ENCODE data around the gene NEUROG1. TPM values are rescaled to one million over a fixed set of nuclear protein-coding genes. Genes with fewer than 3 reads are reported as not detected.
A peak's percentile ranks its signal among the peaks of the same experiment; 100 is the strongest.

The NEUROG1 gene
- total and polyA plus RNA-seq, 2 of the 13 experiments (the other 11 are each of a cell fraction or from before 2014, with no cell fraction given), result not detected

DNA sequence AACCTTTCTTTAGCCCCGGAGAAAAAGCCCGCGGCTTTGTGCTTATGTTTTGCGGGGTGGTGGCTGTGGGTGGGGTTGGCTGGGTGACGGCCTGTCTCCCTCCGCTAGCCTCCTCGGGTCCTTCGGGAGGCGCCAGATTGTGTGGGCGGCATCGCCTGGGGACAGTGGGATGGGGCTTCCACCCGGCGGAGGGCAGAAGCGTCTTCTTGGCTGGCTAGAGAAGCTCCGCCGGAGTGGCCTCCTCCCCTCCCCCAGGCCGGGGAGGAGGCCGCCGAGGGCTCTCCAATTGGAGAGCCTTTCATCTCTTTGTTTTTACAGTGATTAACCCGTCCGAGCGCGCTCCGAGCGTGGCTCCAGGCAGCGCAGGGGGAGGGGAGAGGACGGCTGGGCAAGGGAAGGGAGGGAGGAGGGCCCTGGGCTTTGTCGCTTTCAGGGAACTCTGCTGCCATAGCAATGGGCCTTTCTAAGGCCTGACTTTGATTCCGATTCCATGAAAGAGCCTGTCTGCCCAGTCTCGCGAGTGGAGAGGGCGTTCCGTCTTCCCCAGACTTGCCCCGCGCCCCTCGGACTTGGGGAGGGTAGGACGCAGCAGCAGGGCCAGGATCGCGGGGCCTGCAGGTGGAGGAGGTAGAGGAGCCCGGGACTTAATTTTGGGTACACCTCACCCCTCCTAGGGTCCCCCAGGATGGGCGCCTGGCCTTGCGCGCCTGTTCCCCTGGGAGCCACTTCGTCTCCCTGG is 46.9 kb downstream of the NEUROG1 start (continued):
- TF ChIP-seq GATAD1 (CRISPR knock-in tag; IDR thresholded peaks at IDR 0.05) (no peak), ZMYM4 (CRISPR knock-in tag; IDR thresholded peaks at IDR 0.05) (no peak), SAP130 (CRISPR knock-in tag; IDR thresholded peaks at IDR 0.05; ENCODE audit: low read depth) (peak; percentile 36; the same call in 1 of the 2 replicates), PITX1 (CRISPR knock-in tag; IDR thresholded peaks at IDR 0.05) (peak; percentile 45; the same call in 1 of the 2 replicates), ZNF713 (CRISPR knock-in tag; IDR thresholded peaks at IDR 0.05) (no peak), ZNF589 (CRISPR knock-in tag; conservative IDR thresholded peaks at IDR 0.05) (no peak), NFYC (CRISPR knock-in tag; IDR thresholded peaks at IDR 0.05) (peak; percentile 29), MTA1 (CRISPR knock-in tag; IDR thresholded peaks at IDR 0.05; ENCODE audit: borderline replicate concordance) (peak; percentile 42; the same call in 1 of the 2 replicates), NFKB2 (CRISPR knock-in tag; IDR thresholded peaks at IDR 0.05; ENCODE audit: borderline replicate concordance) (0 out of 2 replicates have a peak, but pooled peaks have one; percentile 32), TCF7 (IDR thresholded peaks at IDR 0.05; ENCODE audit: low read depth) (peak; percentile 81), TBX2 (CRISPR knock-in tag; IDR thresholded peaks at IDR 0.05; ENCODE audit: borderline replicate concordance) (no peak), FOSL2 (CRISPR knock-in tag; IDR thresholded peaks at IDR 0.05) (peak; percentile 67), ZBTB7A (CRISPR knock-in tag; IDR thresholded peaks at IDR 0.05) (no peak), RFX1 (IDR thresholded peaks at IDR 0.05) (peak; percentile 52; the same call in 1 of the 2 replicates), ZNF629 (CRISPR knock-in tag; conservative IDR thresholded peaks at IDR 0.05) (no peak)
- TF ChIP-seq, protein P1, sequence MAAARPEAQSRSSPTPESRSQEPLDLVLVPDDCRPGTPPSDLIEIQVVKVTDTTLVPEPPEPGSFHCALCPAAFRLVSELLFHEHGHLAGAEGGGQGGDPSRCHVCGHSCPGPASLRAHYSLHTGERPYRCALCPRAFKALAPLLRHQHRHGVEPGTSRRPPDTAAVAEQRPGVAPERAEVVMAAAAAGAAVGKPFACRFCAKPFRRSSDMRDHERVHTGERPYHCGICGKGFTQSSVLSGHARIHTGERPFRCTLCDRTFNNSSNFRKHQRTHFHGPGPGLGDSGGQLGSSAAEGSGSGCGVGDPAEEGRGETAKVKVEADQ (CRISPR knock-in tag; IDR thresholded peaks at IDR 0.05; ENCODE audit: borderline replicate concordance), result no peak
- TF ChIP-seq, protein P2, sequence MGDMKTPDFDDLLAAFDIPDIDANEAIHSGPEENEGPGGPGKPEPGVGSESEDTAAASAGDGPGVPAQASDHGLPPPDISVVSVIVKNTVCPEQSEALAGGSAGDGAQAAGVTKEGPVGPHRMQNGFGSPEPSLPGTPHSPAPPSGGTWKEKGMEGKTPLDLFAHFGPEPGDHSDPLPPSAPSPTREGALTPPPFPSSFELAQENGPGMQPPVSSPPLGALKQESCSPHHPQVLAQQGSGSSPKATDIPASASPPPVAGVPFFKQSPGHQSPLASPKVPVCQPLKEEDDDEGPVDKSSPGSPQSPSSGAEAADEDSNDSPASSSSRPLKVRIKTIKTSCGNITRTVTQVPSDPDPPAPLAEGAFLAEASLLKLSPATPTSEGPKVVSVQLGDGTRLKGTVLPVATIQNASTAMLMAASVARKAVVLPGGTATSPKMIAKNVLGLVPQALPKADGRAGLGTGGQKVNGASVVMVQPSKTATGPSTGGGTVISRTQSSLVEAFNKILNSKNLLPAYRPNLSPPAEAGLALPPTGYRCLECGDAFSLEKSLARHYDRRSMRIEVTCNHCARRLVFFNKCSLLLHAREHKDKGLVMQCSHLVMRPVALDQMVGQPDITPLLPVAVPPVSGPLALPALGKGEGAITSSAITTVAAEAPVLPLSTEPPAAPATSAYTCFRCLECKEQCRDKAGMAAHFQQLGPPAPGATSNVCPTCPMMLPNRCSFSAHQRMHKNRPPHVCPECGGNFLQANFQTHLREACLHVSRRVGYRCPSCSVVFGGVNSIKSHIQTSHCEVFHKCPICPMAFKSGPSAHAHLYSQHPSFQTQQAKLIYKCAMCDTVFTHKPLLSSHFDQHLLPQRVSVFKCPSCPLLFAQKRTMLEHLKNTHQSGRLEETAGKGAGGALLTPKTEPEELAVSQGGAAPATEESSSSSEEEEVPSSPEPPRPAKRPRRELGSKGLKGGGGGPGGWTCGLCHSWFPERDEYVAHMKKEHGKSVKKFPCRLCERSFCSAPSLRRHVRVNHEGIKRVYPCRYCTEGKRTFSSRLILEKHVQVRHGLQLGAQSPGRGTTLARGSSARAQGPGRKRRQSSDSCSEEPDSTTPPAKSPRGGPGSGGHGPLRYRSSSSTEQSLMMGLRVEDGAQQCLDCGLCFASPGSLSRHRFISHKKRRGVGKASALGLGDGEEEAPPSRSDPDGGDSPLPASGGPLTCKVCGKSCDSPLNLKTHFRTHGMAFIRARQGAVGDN (CRISPR knock-in tag; IDR thresholded peaks at IDR 0.05), result peak; percentile 20; the same call in 1 of the 2 replicates
- TF ChIP-seq, protein P3, sequence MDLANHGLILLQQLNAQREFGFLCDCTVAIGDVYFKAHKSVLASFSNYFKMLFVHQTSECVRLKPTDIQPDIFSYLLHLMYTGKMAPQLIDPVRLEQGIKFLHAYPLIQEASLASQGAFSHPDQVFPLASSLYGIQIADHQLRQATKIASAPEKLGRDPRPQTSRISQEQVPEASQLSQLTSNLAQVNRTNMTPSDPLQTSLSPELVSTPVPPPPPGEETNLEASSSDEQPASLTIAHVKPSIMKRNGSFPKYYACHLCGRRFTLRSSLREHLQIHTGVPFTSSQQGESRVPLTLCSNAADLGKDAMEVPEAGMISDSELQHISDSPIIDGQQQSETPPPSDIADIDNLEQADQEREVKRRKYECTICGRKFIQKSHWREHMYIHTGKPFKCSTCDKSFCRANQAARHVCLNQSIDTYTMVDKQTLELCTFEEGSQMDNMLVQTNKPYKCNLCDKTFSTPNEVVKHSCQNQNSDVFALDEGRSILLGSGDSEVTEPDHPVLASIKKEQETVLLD (CRISPR knock-in tag; IDR thresholded peaks at IDR 0.05; ENCODE audit: low read depth), result no peak
- TF ChIP-seq, protein P4, sequence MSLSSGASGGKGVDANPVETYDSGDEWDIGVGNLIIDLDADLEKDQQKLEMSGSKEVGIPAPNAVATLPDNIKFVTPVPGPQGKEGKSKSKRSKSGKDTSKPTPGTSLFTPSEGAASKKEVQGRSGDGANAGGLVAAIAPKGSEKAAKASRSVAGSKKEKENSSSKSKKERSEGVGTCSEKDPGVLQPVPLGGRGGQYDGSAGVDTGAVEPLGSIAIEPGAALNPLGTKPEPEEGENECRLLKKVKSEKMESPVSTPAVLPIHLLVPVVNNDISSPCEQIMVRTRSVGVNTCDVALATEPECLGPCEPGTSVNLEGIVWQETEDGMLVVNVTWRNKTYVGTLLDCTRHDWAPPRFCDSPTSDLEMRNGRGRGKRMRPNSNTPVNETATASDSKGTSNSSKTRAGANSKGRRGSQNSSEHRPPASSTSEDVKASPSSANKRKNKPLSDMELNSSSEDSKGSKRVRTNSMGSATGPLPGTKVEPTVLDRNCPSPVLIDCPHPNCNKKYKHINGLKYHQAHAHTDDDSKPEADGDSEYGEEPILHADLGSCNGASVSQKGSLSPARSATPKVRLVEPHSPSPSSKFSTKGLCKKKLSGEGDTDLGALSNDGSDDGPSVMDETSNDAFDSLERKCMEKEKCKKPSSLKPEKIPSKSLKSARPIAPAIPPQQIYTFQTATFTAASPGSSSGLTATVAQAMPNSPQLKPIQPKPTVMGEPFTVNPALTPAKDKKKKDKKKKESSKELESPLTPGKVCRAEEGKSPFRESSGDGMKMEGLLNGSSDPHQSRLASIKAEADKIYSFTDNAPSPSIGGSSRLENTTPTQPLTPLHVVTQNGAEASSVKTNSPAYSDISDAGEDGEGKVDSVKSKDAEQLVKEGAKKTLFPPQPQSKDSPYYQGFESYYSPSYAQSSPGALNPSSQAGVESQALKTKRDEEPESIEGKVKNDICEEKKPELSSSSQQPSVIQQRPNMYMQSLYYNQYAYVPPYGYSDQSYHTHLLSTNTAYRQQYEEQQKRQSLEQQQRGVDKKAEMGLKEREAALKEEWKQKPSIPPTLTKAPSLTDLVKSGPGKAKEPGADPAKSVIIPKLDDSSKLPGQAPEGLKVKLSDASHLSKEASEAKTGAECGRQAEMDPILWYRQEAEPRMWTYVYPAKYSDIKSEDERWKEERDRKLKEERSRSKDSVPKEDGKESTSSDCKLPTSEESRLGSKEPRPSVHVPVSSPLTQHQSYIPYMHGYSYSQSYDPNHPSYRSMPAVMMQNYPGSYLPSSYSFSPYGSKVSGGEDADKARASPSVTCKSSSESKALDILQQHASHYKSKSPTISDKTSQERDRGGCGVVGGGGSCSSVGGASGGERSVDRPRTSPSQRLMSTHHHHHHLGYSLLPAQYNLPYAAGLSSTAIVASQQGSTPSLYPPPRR (CRISPR knock-in tag; IDR thresholded peaks at IDR 0.05; ENCODE audit: borderline replicate concordance), result peak; percentile 53; the same call in 1 of the 2 replicates
